Esophagus squamous epithelium (tissue), 5 donors: Measurements from ENCODE around the gene GULP1. TPM values are rescaled to one million over a fixed set of nuclear protein-coding genes. Genes with fewer than 3 reads are reported as not detected.

Source experiments
- DNase-seq: peaks from one replicate; lab custom pipeline; 2025; lab: John Stamatoyannopoulos, UW
- H3K27ac ChIP-seq, 4 donors: fragments of 200-600 bp; sonication (generic); one replicate each; pipeline ENCODE4 v1.5.1; 2016 to 2019; ENCODE audit warnings: mild to moderate bottlenecking in 1 of 4
- H3K27me3 ChIP-seq, 4 donors: fragments of 200-600 bp; sonication (generic); 1 replicate in 3 of 4; 2 replicates in 1 of 4; pipeline versions ENCODE4 v1.5.1 to v1.6.0; 2017 to 2021; ENCODE audit warnings: antibody characterized with exemption in 1 of 4
- H3K36me3 ChIP-seq, 3 donors: fragments of 200-600 bp; sonication (generic); one replicate each; pipeline ENCODE4 v1.5.1; 2016 to 2019
- H3K4me1 ChIP-seq, 3 donors: fragments of 200-600 bp; sonication (generic); one replicate each; pipeline ENCODE4 v1.5.1; 2017 to 2019
- H3K4me3 ChIP-seq, 4 donors: fragments of 200-600 bp; sonication (generic); 1 replicate in 3 of 4; 2 replicates in 1 of 4; pipeline ENCODE4 v1.5.1; 2016 to 2019; ENCODE audit warnings: mild to moderate bottlenecking in 2 of 4, moderate library complexity in 1 of 4
- H3K9me3 ChIP-seq, 3 donors: fragments of 200-600 bp; sonication (generic); one replicate each; pipeline ENCODE4 v1.5.1; 2016 to 2019
- CTCF ChIP-seq, 6 experiments: fragments of 450-650 bp in 4 of 6; fragments of 200-600 bp in 2 of 6; sonication (generic) in 2 of 6; IDR thresholded peaks; one replicate each; pipeline ENCODE4 v1.5.1; 2016 to 2019; ENCODE audit warnings: antibody characterized with exemption in 6 of 6, mild to moderate bottlenecking in 4 of 6, moderate library complexity in 4 of 6
- POLR2A ChIP-seq, 4 donors: fragments of 450-650 bp; IDR thresholded peaks; one replicate each; pipeline ENCODE4 v1.6.1; 2017; ENCODE audit warnings: antibody characterized with exemption in 4 of 4, mild to moderate bottlenecking in 4 of 4, moderate library complexity in 3 of 4
- WGBS, 2 donors: methylation state at CpG; one replicate each; pipeline ENCODE4 v1.1.5; 2018; 5-methylcytosine and 5-hydroxymethylcytosine counted together
- intact Hi-C: fragments of 100-400 bp; cut with DNase I; formaldehyde crosslinking; loops from one replicate; pipeline ENCODE4 v1.15.0; 2022
- total RNA-seq, 4 donors: library from RNA; depleted of rRNA; stranded (reverse); fragments of >200 nt; gene quantifications; one replicate each; pipeline ENCODE4 v1.1.0, GENCODE V29; 2016
- donor health status: DM: yes; HTN: yes; CAD: no.

The GULP1 gene
- total RNA-seq, 4 donors from 2014 or later, result 10.4 to 39.3 (median 24.2) TPM

DNA sequence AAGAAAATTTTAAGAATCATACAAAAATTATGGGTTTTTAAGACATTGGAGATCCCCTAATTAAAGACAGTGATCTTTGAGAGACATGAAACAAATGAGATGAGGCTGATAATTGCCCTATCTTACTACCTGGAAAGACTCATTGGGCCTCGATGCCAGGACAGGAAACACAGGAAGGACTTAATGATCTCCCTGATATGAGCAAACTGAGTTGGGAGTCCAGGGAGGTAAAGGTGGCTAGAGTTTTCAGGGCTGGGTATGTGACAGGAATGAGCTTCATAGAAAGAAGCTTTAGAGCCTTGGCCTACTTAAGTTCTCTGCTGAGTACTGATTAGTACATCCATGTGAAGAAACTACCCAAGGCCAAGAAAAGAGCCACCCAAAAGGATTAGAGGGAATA, 40.6 kb upstream of the GULP1 start:
- H3K4me3 ChIP-seq, result no peak overlapping the region
- no peaks in the 10 kb centered on the region for H3K27me3 ChIP-seq
- no peaks in the 10 kb centered on the region for H3K4me1 ChIP-seq
- WGBS, 2 donors, result 64 to 90% methylated on average over 1 of the region's 1 CpG
- H3K36me3 ChIP-seq, result no peaks in the 10 kb centered on the region
- no peak overlapping the region for H3K27ac ChIP-seq
- no peak for DNase-seq
- TF ChIP-seq CTCF (IDR thresholded peaks at IDR 0.05) (no peak), POLR2A (IDR thresholded peaks at IDR 0.05) (no peak)
- H3K9me3 ChIP-seq, result no peaks in the 10 kb centered on the region
- intact Hi-C loops, result no loop called here

DNA sequence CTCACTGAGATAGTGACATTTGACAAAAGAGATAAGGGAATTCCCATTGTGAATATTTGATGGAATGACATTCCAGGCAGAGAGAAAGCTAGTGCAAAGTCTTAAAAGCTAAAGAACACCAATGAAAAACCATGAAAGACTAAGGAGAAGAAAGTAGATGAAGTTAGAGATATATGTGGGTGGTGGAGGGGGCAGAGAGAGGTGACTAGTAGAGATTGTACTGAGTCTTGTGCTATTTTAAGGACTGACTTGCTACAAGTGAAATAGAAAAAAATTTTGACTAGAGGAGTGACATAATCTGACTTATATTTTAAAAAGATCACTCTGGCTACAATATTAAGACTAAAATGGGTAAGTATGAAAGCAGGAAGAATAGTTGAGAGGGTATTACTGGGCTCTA, 35.3 kb upstream of the GULP1 start:
- DNase-seq, result no peak
- intact Hi-C loops, result no loop called here
- Histone ChIP-seq H3K4me3 (no peak overlapping the region), H3K4me1 (no peaks in the 10 kb centered on the region), H3K36me3 (no peaks in the 10 kb centered on the region), H3K27ac (no peak overlapping the region), H3K9me3 (no peaks in the 10 kb centered on the region), H3K27me3 (no peaks in the 10 kb centered on the region)
- TF ChIP-seq CTCF (IDR thresholded peaks at IDR 0.05), result no peak
- no peak for TF ChIP-seq POLR2A (IDR thresholded peaks at IDR 0.05)

DNA sequence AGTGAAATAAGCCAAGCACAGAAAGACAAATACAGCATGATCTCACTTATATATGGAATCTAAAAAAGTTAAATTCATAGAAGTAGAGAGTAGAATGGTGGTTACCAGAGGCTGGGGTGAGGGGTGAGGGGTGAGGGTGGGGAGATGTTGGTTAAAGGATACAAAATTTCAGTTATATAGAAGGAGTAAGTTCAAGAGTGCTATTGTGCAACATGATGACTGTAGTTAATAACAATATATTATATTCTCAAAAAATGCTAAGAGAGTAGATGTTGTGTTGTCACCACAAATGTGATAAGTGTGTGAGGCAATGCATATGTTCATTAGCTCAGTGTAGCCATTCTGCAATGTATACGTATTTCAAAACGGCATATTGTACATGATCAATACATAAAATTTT, 26.4 kb upstream of the GULP1 start:
- DNase-seq, result no peak
- H3K9me3 ChIP-seq, result no peaks in the 10 kb centered on the region
- intact Hi-C loops, result no loop called here
- TF ChIP-seq CTCF (IDR thresholded peaks at IDR 0.05), result no peak
- H3K4me3 ChIP-seq, result no peak overlapping the region
- H3K27me3 ChIP-seq, result no peaks in the 10 kb centered on the region
- no peaks in the 10 kb centered on the region for H3K4me1 ChIP-seq
- WGBS, 2 donors, result 89 to 94% methylated on average over 2 of the region's 2 CpGs
- H3K27ac ChIP-seq, result no peak overlapping the region
- H3K36me3 ChIP-seq, result no peaks in the 10 kb centered on the region

- Histone ChIP-seq H3K27ac (no peak overlapping the region), H3K4me1 (no peaks in the 10 kb centered on the region), H3K9me3 (no peaks in the 10 kb centered on the region), H3K27me3 (no peaks in the 10 kb centered on the region), H3K4me3 (no peak overlapping the region), H3K36me3 (no peaks in the 10 kb centered on the region)
- TF ChIP-seq POLR2A (IDR thresholded peaks at IDR 0.05), result no peak
- no peak for DNase-seq
- intact Hi-C loops, result no loop called here
- 89 to 91% methylated on average over 2 of the region's 2 CpGs for WGBS, 2 donors
These were observed 23.9 kb upstream of the GULP1 start for GRCh38 chr2:188267776-188268175.

DNA sequence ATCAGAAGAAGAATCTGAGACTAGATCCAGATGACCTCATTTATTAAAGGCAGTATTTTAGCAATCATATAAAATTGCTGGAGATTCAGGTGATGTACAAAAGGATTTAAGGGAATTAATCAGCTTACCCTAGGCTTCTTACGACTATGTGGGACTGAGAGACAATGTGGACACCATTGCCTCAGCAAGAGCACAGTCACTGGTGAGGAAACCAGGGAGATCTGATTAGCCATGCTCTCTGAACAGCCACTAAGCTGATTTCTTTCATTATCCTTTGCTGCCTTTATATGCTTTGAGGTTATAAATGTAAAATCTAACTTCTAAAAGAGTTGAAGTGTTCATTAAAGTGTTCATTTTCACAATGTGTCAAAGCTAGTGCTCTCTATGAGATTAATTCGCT, 22.7 kb upstream of the GULP1 start:
- Histone ChIP-seq H3K27me3 (no peaks in the 10 kb centered on the region), H3K9me3 (no peaks in the 10 kb centered on the region), H3K27ac (no peak overlapping the region), H3K36me3 (no peaks in the 10 kb centered on the region), H3K4me1 (no peaks in the 10 kb centered on the region), H3K4me3 (no peak overlapping the region)
- TF ChIP-seq CTCF (IDR thresholded peaks at IDR 0.05) (no peak), POLR2A (IDR thresholded peaks at IDR 0.05) (no peak)
- intact Hi-C loops, result no loop called here
- WGBS, 2 donors, result 78 to 81% methylated on average over 2 of the region's 2 CpGs
- DNase-seq, result no peak

DNA sequence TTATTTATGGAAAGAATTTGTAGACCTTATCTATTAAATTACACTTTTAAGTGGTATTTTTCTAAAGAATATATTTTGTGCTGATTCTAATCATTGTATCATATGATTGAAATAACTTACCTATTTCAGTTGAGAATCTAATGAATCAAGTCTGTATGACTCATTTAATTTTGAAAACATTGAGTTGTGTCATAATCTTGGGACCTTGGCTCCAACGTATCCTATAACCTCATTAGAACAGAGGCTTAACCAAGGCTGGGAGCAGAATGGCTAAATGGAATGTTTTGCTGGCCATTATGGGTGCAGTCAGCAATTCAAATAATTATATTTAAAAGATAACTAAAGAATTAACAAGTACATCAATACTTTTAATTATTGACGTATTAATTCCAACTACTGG, 19.6 kb upstream of the GULP1 start:
- intact Hi-C loops, result no loop called here
- Histone ChIP-seq H3K36me3 (no peaks in the 10 kb centered on the region), H3K4me1 (no peaks in the 10 kb centered on the region), H3K4me3 (no peak overlapping the region), H3K27ac (no peak overlapping the region), H3K9me3 (no peaks in the 10 kb centered on the region), H3K27me3 (no peaks in the 10 kb centered on the region)
- no peak for DNase-seq
- 65 to 73% methylated on average over 2 of the region's 2 CpGs for WGBS, 2 donors
- no peak for TF ChIP-seq POLR2A (IDR thresholded peaks at IDR 0.05)
- TF ChIP-seq CTCF (IDR thresholded peaks at IDR 0.05), result no peak
